GM21367 (cell line): ENCODE data around the gene TSGA10IP.

Experiments used
- ATAC-seq: cut with Tn5 transposase; IDR thresholded peaks from one replicate; pipeline ENCODE4 v1.9.1; 2021; ENCODE audit not compliant: unreplicated experiment

The TSGA10IP gene

DNA sequence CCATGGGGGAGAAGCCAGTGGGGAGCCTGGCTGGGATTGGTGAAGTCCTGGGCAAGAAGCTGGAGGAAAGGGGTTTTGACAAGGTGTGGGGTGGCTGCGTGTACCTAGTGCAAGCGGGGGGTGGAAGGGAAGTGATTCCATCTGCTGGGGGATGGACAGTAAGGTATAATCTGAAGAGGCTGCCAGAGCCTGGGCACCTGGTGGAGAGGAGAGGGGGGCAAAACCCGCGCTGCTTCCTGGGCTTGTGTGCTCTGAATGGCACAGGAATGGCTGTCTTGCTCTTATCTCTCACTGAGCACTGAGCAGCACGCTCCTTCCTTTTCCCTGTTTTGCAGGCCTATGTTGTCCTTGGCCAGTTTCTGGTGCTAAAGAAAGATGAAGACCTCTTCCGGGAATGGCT is 58.0 kb downstream of the TSGA10IP start:
- no peak for ATAC-seq

DNA sequence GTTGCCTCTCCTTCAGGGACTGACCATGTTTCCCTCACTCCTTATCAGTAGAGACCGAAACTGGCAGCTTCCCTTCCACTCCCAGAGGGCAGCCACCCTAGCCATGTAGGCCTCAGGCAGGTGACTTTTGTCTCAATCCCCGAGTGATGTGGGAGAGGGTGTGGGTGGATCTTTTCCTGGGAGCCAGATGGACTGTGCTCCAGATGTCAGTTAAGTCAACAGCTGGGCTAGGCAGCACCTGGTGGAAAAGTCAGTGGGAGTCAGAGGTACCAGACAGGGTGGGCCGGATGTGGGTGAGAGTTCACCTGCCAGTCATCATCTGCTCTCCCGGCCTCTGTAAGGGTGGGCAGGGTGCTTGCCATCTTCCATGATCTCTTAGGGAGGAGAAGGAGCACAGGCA is 58.9 kb downstream of the TSGA10IP start:
- no peak for ATAC-seq

DNA sequence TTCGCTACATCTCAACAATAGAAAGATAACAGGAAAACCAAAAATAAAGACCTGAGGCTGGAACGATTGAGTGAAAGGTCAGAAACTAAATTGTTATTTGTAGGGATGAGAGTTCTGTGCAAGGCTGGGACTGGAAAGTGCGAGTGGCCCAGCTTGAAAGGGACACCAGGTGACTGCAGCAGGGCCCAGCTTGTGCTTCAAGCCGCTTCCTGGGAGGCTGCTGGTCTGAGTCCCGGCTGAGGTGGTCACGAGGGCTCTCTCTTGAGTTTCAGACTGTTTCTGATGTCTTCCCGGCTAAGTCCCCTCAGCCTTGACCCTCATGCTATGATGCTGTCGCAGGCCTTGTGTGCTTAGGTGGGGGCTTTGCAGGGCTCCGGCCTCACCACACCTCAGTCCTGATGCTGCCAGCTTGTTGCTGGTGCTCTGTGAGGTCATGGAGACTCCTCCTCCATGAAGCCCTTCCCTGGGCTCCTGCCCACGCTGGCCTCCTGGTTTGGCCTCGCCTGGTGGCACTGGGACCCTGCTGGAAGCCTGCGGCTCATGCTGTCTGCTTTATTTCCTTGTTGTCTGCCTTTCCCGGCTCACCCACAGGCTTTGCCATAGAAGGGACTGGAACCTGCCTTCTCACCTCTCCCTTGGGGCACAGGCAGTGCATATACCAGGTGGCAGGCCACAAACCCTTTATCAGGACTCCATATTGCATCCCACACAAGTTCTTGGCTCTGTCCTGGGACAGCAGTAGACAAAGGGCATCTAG is 61.0 kb downstream of the TSGA10IP start:
- ATAC-seq = no peak

DNA sequence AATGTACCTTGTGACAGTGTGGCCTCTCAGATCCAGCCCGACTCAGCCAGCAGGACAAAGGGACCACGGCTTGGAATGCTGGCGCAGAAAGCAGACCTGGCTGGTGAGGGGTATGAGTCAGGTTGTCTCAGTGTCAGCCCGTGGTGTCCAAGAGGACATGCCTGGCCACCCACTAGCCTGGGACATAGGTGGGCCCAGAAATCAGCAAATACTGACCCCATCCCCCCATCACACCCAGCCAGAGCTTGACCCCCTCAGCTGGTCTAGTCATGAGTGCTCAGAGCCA is 61.6 kb downstream of the TSGA10IP start:
- no peak for ATAC-seq

DNA sequence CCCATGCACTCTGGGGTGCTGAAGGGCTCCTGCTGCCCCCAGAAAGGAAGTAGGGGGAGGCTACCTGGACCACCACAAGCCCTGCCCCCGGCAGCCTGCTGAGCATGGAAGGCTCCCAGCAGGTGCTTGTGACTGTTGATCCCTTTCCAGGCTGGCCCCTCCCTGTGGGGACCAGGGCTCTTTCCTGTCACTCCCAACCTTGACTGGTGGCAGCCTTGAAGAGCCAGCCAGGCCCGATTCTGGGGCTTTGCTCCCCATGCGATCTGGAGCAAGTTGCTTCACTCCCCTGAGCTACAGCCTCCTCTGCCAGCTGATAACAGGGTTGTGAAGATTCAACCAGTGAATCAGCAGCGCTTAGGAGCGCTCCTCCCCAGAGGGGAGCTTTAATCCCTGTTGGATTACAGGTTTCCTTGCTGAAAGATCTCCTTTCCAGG is 61.9 kb downstream of the TSGA10IP start:
- no peak for ATAC-seq

DNA sequence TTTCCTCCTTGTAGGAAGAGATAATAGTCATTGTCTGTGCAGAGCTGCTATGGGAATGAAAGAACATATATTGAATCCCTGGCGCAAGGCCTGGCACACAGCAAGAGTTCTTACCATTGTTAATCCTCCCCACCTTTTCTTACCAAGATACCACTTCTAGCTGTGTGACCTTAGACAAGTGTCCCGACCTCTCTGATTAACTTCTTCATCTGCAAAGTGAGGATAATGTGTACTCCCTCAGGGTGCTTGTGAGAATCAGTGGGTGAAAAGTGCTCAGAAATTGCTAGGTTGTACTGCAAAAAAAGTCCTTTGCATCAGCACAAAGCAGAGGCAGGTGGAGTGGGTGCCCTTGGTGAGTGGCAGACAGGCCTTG is 62.8 kb downstream of the TSGA10IP start:
- ATAC-seq = no peak

DNA sequence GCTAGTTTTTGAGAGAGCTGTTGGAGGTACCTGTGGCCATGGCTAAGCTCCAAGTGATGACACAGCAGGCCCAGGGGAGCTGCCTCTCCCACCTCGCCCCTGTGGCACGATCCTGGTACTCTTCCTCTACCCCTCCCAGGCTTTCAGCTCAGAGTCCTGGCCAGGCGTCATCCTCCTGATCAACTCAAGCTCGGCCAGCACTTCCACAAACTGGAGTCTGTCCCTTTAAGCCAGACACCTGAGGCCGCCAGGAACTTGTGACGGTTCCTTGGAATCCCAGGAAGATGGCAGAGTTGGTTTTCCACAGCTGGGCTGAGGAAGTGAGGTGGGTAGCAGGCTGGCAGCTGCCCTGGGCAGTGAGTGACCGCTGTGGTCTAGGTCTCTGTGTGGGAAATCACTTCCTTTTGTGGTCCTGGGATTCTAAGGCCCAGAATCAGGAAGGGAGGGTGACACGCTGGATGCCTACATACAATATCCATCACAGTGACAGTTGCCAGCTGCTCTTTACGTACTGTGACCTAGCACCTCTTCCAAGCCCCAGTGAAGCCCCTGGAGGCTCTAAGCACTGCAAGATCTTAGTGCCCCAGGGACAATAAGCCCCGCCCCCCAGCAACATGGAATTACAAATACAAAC is 63.3 kb downstream of the TSGA10IP start:
- no peak for ATAC-seq
